ENCODE results near the gene CDNF. TPM values are rescaled to one million over a fixed set of nuclear protein-coding genes. Genes with fewer than 3 reads are reported as not detected.

The CDNF gene
- total and polyA plus RNA-seq, 2 donors (not counting 3 experiments of a cell fraction or from before 2014, with no cell fraction given) = 0.40 to 0.58 TPM

GRCh38 chr10:14852236-14852635, 14.4 kb upstream of the CDNF start:
- Histone ChIP-seq H3K27me3 (ENCODE audit: control insufficient read depth in 2 of 2, insufficient read depth in 2 of 2, low read length in 2 of 2) (no peaks in the 10 kb centered on the region), H2AFZ (ENCODE audit: low read depth, low read length) (no peak overlapping the region), H3K4me3 (replicated peaks in 1 of 3; ENCODE audit: insufficient read depth in 1 of 3, low read depth in 1 of 3, low read length in 3 of 3) (no peak overlapping the region), H3K4me2 (ENCODE audit: insufficient read depth, low read length) (no peak overlapping the region), H3K9ac (replicated peaks; ENCODE audit: extremely low read depth, insufficient read depth, low read length) (no peak overlapping the region), H3K9me1 (replicated peaks; ENCODE audit: control insufficient read depth, extremely low read depth, insufficient read depth, low read length) (no peaks in the 10 kb centered on the region), H3K27ac (ENCODE audit: insufficient read depth, low read depth, low read length) (no peak overlapping the region), H3K79me2 (ENCODE audit: control insufficient read depth, insufficient read depth, low read length) (no peaks in the 10 kb centered on the region), H4K20me1 (replicated peaks; ENCODE audit: control insufficient read depth, extremely low read depth, insufficient read depth, low read length) (no peaks in the 10 kb centered on the region), H3K9me3 (replicated peaks; ENCODE audit: control insufficient read depth, insufficient read depth, low read length) (no peaks in the 10 kb centered on the region), H3K4me1 (ENCODE audit: control insufficient read depth, extremely low read depth, insufficient read depth, low read length) (no peaks in the 10 kb centered on the region), H3K36me3 (ENCODE audit: control insufficient read depth in 2 of 2, extremely low read depth in 1 of 2, insufficient read depth in 2 of 2, low read length in 2 of 2) (no peaks in the 10 kb centered on the region)
- DNase-seq (ENCODE audit: low read depth, low spot score) (no peak), FAIRE-seq (no peak)
- dilution Hi-C loops (cut with MboI; ENCODE audit: extremely low pct_ligation_motif_present, low sequenced_read_pairs) = no loop called here
- intact Hi-C loops (cut with micrococcal nuclease) = no loop called here
- BruUV-seq (replicated peaks) = no TSS peak
- CTCF ChIA-PET = interaction anchor here (1.7 kb wide), 1 partner anchor 120 kb away, joined by 4 read pairs; no protein-coding TSS in a partner anchor
- TF ChIP-seq POLR2A (IDR thresholded peaks at IDR 0.05; ENCODE audit: low read depth, low read length) (no peak), EZH2 (IDR thresholded peaks at IDR 0.05; ENCODE audit: borderline replicate concordance, low read depth, low read length, severe bottlenecking) (no peak), FOS (IDR thresholded peaks at IDR 0.05; ENCODE audit: borderline replicate concordance, insufficient read depth, low read length) (no peak)
- TF ChIP-seq, protein P1, sequence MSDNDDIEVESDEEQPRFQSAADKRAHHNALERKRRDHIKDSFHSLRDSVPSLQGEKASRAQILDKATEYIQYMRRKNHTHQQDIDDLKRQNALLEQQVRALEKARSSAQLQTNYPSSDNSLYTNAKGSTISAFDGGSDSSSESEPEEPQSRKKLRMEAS (IDR thresholded peaks at IDR 0.05; ENCODE audit: insufficient read depth, insufficient read length) = no peak
- POLR2A ChIA-PET = no interaction called here

DNA sequence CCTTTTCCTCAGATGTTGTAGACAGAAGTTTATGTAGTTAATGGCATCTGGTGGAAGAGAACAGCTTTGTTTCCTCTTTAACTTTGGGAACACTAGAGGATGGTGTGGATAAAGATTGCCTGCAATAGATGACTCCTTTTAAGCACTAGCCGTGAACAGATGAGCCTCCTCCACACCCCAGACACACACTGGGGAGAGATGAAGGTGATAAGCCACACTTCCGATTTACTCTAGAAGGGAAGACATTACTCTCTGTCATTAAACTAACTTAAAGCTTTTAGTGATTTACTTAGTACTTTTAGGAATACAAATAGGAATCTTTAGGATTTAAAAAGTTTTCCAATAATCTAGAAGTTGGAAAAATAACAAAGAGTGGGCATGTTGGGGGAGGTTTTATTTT, 7.1 kb upstream of the CDNF start:
- Histone ChIP-seq H3K79me2 (ENCODE audit: control insufficient read depth, insufficient read depth, low read length) (peaks cover 12% of the 10 kb centered on the region), H3K36me3 (ENCODE audit: control insufficient read depth in 2 of 2, extremely low read depth in 1 of 2, insufficient read depth in 2 of 2, low read length in 2 of 2) (peaks cover 12 to 25% of the 10 kb centered on the region in 2 experiments), H3K4me3 (replicated peaks in 1 of 3; ENCODE audit: insufficient read depth in 1 of 3, low read depth in 1 of 3, low read length in 3 of 3) (no peak overlapping the region), H2AFZ (ENCODE audit: low read depth, low read length) (no peak overlapping the region), H3K4me2 (ENCODE audit: insufficient read depth, low read length) (no peak overlapping the region), H3K27ac (ENCODE audit: insufficient read depth, low read depth, low read length) (no peak overlapping the region), H3K9me3 (replicated peaks; ENCODE audit: control insufficient read depth, insufficient read depth, low read length) (no peaks in the 10 kb centered on the region), H3K27me3 (ENCODE audit: control insufficient read depth in 2 of 2, insufficient read depth in 2 of 2, low read length in 2 of 2) (no peaks in the 10 kb centered on the region), H3K9me1 (replicated peaks; ENCODE audit: control insufficient read depth, extremely low read depth, insufficient read depth, low read length) (no peaks in the 10 kb centered on the region), H3K9ac (replicated peaks; ENCODE audit: extremely low read depth, insufficient read depth, low read length) (no peak overlapping the region), H3K4me1 (ENCODE audit: control insufficient read depth, extremely low read depth, insufficient read depth, low read length) (peaks cover 9% of the 10 kb centered on the region), H4K20me1 (replicated peaks; ENCODE audit: control insufficient read depth, extremely low read depth, insufficient read depth, low read length) (no peaks in the 10 kb centered on the region)
- no peak for FAIRE-seq
- DNase-seq (ENCODE audit: low read depth, low spot score) = peak; percentile 39
- ChIA-PET POLR2A (no interaction called here), CTCF (interaction anchor here (0.9 kb wide), 1 partner anchor 34 kb away, joined by 3 read pairs; the partner anchor contains the start of gene SUV39H2)
- TF ChIP-seq MYC (IDR thresholded peaks at IDR 0.05; ENCODE audit: low read depth, low read length) (no peak), GATA2 (IDR thresholded peaks at IDR 0.05; ENCODE audit: insufficient read depth, insufficient read length, low read depth, low read length) (peak; percentile 50)
- intact Hi-C loops (cut with micrococcal nuclease) = no loop called here
- BruUV-seq (replicated peaks) = no TSS peak
- dilution Hi-C loops (cut with MboI; ENCODE audit: extremely low pct_ligation_motif_present, low sequenced_read_pairs) = no loop called here
